Measurements from ENCODE around the gene PIP5KL1. TPM values are rescaled to one million over a fixed set of nuclear protein-coding genes. Genes with fewer than 3 reads are reported as not detected.
"Not testable (repeated sequence)": the region's sequence is repeated elsewhere in the genome, so short reads cannot be mapped to it uniquely, and the experiment has no call there.

PIP5KL1 gene
- total RNA-seq, 3 donors from 2014 or later, result 2.3 to 3.5 (median 2.8) TPM

GRCh38 chr9:127895811-127896210 is 34.8 kb downstream of the PIP5KL1 start:
- DNase-seq, result no peak
- H3K4me1 Mint-ChIP-seq (ENCODE audit: low read depth), result peaks cover 28% of the 10 kb centered on the region
- no peaks in the 10 kb centered on the region for H3K27me3 Mint-ChIP-seq (ENCODE audit: low read depth)
- ATAC-seq, result no peak
- H3K9me3 Mint-ChIP-seq, result peaks cover 8% of the 10 kb centered on the region
- H3K36me3 Mint-ChIP-seq (ENCODE audit: insufficient read depth), result peaks cover 49% of the 10 kb centered on the region
- no peak overlapping the region for H3K4me3 Mint-ChIP-seq

- Mint-ChIP-seq H3K9me3 (peaks cover 8% of the 10 kb centered on the region), H3K36me3 (ENCODE audit: insufficient read depth) (peaks cover 56% of the 10 kb centered on the region), H3K4me3 (no peak overlapping the region), H3K4me1 (ENCODE audit: low read depth) (peaks cover 20% of the 10 kb centered on the region), H3K27me3 (ENCODE audit: low read depth) (no peaks in the 10 kb centered on the region)
- DNase-seq (no peak), ATAC-seq (no peak)
These were observed 37.2 kb downstream of the PIP5KL1 start for GRCh38 chr9:127893392-127893791.

GRCh38 chr9:127892831-127893230 is 37.7 kb downstream of the PIP5KL1 start:
- ATAC-seq, result no peak
- H3K4me1 Mint-ChIP-seq (ENCODE audit: low read depth), result peaks cover 16% of the 10 kb centered on the region
- DNase-seq, result no peak
- H3K9me3 Mint-ChIP-seq, result peaks cover 8% of the 10 kb centered on the region
- H3K27me3 Mint-ChIP-seq (ENCODE audit: low read depth), result no peaks in the 10 kb centered on the region
- no peak overlapping the region for H3K4me3 Mint-ChIP-seq
- peaks cover 57% of the 10 kb centered on the region for H3K36me3 Mint-ChIP-seq (ENCODE audit: insufficient read depth)

GRCh38 chr9:127890053-127890452 is 40.5 kb downstream of the PIP5KL1 start:
- H3K4me3 Mint-ChIP-seq, result no peak overlapping the region
- DNase-seq (no peak), ATAC-seq (no peak)
- peaks cover 8% of the 10 kb centered on the region for H3K9me3 Mint-ChIP-seq
- peaks cover 7% of the 10 kb centered on the region for H3K4me1 Mint-ChIP-seq (ENCODE audit: low read depth)
- peaks cover 49% of the 10 kb centered on the region for H3K36me3 Mint-ChIP-seq (ENCODE audit: insufficient read depth)
- H3K27me3 Mint-ChIP-seq (ENCODE audit: low read depth), result no peaks in the 10 kb centered on the region

GRCh38 chr9:127887792-127888191 is 42.8 kb downstream of the PIP5KL1 start:
- ATAC-seq (peak in 1 of 2 donors; percentile 49), DNase-seq (no peak)
- Mint-ChIP-seq H3K4me3 (no peak overlapping the region), H3K27me3 (ENCODE audit: low read depth) (no peaks in the 10 kb centered on the region), H3K9me3 (no peaks in the 10 kb centered on the region), H3K4me1 (ENCODE audit: low read depth) (peaks cover 2% of the 10 kb centered on the region), H3K36me3 (ENCODE audit: insufficient read depth) (peaks cover 28% of the 10 kb centered on the region)

- no peaks in the 10 kb centered on the region for H3K27me3 Mint-ChIP-seq (ENCODE audit: low read depth)
- no peaks in the 10 kb centered on the region for H3K9me3 Mint-ChIP-seq
- H3K4me3 Mint-ChIP-seq, result no peak overlapping the region
- peaks cover 22% of the 10 kb centered on the region for H3K36me3 Mint-ChIP-seq (ENCODE audit: insufficient read depth)
- DNase-seq (no peak), ATAC-seq (no peak)
- H3K4me1 Mint-ChIP-seq (ENCODE audit: low read depth), result no peaks in the 10 kb centered on the region
These were observed 44.1 kb downstream of the PIP5KL1 start for GRCh38 chr9:127886401-127886972.

GRCh38 chr9:127885508-127886281 is 44.9 kb downstream of the PIP5KL1 start:
- DNase-seq (no peak), ATAC-seq (no peak)
- Mint-ChIP-seq H3K9me3 (no peaks in the 10 kb centered on the region), H3K27me3 (ENCODE audit: low read depth) (no peaks in the 10 kb centered on the region), H3K36me3 (ENCODE audit: insufficient read depth) (peaks cover 17% of the 10 kb centered on the region), H3K4me3 (no peak overlapping the region), H3K4me1 (ENCODE audit: low read depth) (no peaks in the 10 kb centered on the region)

GRCh38 chr9:127884976-127885490 is 45.5 kb downstream of the PIP5KL1 start:
- no peak for ATAC-seq
- Mint-ChIP-seq H3K36me3 (ENCODE audit: insufficient read depth) (peaks cover 12% of the 10 kb centered on the region), H3K4me3 (no peak overlapping the region), H3K4me1 (ENCODE audit: low read depth) (no peaks in the 10 kb centered on the region), H3K27me3 (ENCODE audit: low read depth) (no peaks in the 10 kb centered on the region), H3K9me3 (no peaks in the 10 kb centered on the region)
- DNase-seq, result no peak

GRCh38 chr9:127884427-127884911 is 46.1 kb downstream of the PIP5KL1 start:
- Mint-ChIP-seq H3K36me3 (ENCODE audit: insufficient read depth) (peaks cover 10% of the 10 kb centered on the region), H3K4me1 (ENCODE audit: low read depth) (no peaks in the 10 kb centered on the region), H3K4me3 (no peak overlapping the region), H3K9me3 (no peaks in the 10 kb centered on the region), H3K27me3 (ENCODE audit: low read depth) (no peaks in the 10 kb centered on the region)
- ATAC-seq, result no peak
- DNase-seq, result no peak

GRCh38 chr9:127883959-127884358 is 46.6 kb downstream of the PIP5KL1 start:
- Mint-ChIP-seq H3K4me1 (ENCODE audit: low read depth) (no peaks in the 10 kb centered on the region), H3K9me3 (no peaks in the 10 kb centered on the region), H3K36me3 (ENCODE audit: insufficient read depth) (peaks cover 10% of the 10 kb centered on the region), H3K27me3 (ENCODE audit: low read depth) (no peaks in the 10 kb centered on the region), H3K4me3 (no peak overlapping the region)
- ATAC-seq, result no peak
- DNase-seq, result no peak

GRCh38 chr9:127881715-127882114 is 48.9 kb downstream of the PIP5KL1 start:
- not testable (repeated sequence) for H3K4me1 Mint-ChIP-seq (ENCODE audit: low read depth); H3K27me3 Mint-ChIP-seq (ENCODE audit: low read depth); H3K36me3 Mint-ChIP-seq (ENCODE audit: insufficient read depth); H3K4me3 Mint-ChIP-seq; ATAC-seq; H3K9me3 Mint-ChIP-seq; DNase-seq

- no peak overlapping the region for H3K4me3 Mint-ChIP-seq
- ATAC-seq (no peak), DNase-seq (no peak)
- H3K36me3 Mint-ChIP-seq (ENCODE audit: insufficient read depth), result peaks cover 2% of the 10 kb centered on the region
- H3K9me3 Mint-ChIP-seq, result no peaks in the 10 kb centered on the region
- H3K27me3 Mint-ChIP-seq (ENCODE audit: low read depth), result no peaks in the 10 kb centered on the region
- peaks cover 2% of the 10 kb centered on the region for H3K4me1 Mint-ChIP-seq (ENCODE audit: low read depth)
These were observed 50.4 kb downstream of the PIP5KL1 start for GRCh38 chr9:127880143-127880542.

GRCh38 chr9:127878652-127879390 is 51.8 kb downstream of the PIP5KL1 start:
- H3K4me1 Mint-ChIP-seq (ENCODE audit: low read depth), result peaks cover 2% of the 10 kb centered on the region

GRCh38 chr9:127878001-127878651 is 52.5 kb downstream of the PIP5KL1 start:
- H3K4me1 Mint-ChIP-seq (ENCODE audit: low read depth), result peaks cover 2% of the 10 kb centered on the region
- no peak for DNase-seq
- peak overlapping the region; percentile 47 for H3K4me3 Mint-ChIP-seq
- H3K9me3 Mint-ChIP-seq, result no peaks in the 10 kb centered on the region
- H3K27me3 Mint-ChIP-seq (ENCODE audit: low read depth), result no peaks in the 10 kb centered on the region
- peaks cover 2% of the 10 kb centered on the region for H3K36me3 Mint-ChIP-seq (ENCODE audit: insufficient read depth)
- ATAC-seq, result no peak

More at GRCh38 chr9:127878652-127879390, 51.8 kb downstream of the PIP5KL1 start:
- no peak overlapping the region for H3K4me3 Mint-ChIP-seq
- ATAC-seq (no peak), DNase-seq (no peak)
- no peaks in the 10 kb centered on the region for H3K9me3 Mint-ChIP-seq
- no peaks in the 10 kb centered on the region for H3K27me3 Mint-ChIP-seq (ENCODE audit: low read depth)
- peaks cover 2% of the 10 kb centered on the region for H3K36me3 Mint-ChIP-seq (ENCODE audit: insufficient read depth)
